ENCODE results near the gene KCNS1.

KCNS1 gene

GRCh38 chr20:45049904-45050471 lies 50.9 kb downstream of the KCNS1 start:
- DNase-seq (ENCODE audit: low read depth), result no peak

- no peak for DNase-seq (ENCODE audit: low read depth)
Measured at GRCh38 chr20:45049438-45049837, 51.5 kb downstream of the KCNS1 start.

DNA sequence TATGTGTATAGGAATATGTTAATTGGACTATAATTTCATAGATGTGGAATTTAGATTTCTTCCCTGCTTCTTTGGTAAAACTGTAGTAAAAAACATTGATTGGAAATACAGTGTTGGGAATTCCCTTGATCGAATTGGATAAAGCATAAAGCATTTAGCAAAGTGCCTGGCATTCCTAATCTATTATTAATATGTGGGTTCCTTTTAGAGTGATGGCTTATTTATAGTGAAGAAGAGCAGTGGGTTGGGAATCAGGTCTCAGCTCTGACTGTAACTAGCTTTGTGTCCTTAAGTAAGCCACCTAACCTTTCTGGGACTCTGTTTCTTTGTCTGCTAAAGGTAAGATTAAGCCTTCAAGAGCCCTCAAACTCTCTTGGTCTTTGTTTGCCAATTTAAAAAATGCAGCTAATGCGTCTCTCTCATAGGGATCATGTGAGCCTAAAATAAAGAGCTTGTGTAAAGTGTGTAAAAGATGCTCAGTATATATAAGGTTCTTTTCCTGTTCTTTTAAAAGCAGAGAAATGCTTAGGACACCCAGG lies 53.3 kb downstream of the KCNS1 start:
- no peak for DNase-seq (ENCODE audit: low read depth)

DNA sequence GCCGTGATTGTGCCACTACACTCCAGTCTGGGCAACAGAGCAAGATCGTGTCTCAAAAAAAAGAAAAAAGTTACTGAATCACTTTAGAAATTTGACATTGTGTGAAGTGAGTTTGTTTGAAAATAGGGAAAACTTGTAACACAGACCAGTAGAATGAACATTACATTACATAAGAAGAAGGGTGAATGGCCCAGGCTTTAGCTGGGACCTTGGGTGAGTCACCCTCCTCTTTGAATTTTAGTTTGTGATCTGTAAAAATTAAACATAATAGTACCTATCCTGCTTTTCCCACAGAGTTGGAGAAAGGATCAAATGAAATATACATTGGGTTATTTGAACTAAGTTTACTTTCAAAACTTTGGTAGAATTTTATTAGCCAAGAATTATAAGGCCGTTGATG lies 56.3 kb downstream of the KCNS1 start:
- no peak for DNase-seq (ENCODE audit: low read depth)

DNA sequence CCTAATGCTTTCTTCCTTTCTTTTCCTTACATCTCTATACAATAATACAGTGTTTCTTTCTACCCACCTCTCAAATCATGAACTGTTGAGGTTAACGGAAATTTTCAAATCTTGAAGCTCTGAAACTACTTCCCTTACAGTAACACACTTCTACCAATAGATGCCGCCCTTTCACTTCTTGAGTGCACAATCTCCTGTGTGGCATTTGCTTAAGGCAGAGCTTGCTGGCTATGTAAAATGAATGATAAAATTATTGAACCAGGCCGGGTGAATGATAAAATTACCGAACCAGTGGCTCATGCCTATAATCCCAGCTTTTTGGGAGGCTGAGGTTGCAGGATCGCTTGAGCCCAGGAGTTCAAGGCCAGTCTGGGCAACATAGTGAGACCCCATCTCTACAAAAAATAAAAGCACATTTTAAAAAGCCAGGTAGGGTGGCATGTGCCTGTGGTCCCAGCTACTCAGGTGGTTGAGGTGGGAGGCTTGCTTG lies 56.8 kb downstream of the KCNS1 start:
- DNase-seq (ENCODE audit: low read depth), result no peak

GRCh38 chr20:45042978-45043377 lies 57.9 kb downstream of the KCNS1 start:
- DNase-seq (ENCODE audit: low read depth), result no peak

All from non-pigmented ciliary epithelial cell (primary cell).